A673 (cell line): ENCODE data around the gene PLXDC2. TPM values are rescaled to one million over a fixed set of nuclear protein-coding genes. Genes with fewer than 3 reads are reported as not detected.

Experiments
- BruUV-seq: library from RNA; stranded (reverse); fragments of 400-500 nt; replicated peaks from 2 replicates; lab custom pipeline; 2021; lab: Mats Ljungman, UMichigan
- CTCF ChIA-PET: fragments of 300-600 bp; sonication (Branson Sonifier 250); formaldehyde crosslinking; loops from one replicate; lab custom pipeline; 2022; ENCODE audit warnings: antibody characterized with exemption; lab: Charles Lee
- POLR2A ChIA-PET: fragments of 300-600 bp; sonication (Branson Sonifier 250); formaldehyde crosslinking; loops from one replicate; lab custom pipeline; 2022; ENCODE audit warnings: antibody characterized with exemption; ENCODE audit not compliant: low non-redundant PET; lab: Charles Lee
- DNase-seq: peaks from one replicate; pipeline ENCODE4 v3.0.0-alpha.2; 2015; ENCODE audit warnings: low spot score
- H3K27ac ChIP-seq: fragments of 200-600 bp; sonication (generic); 2 replicates; pipeline ENCODE4 v1.5.1; 2016; ENCODE audit warnings: mixed run types, low read depth, mild to moderate bottlenecking, mixed read lengths, antibody characterized with exemption, low read length; ENCODE audit not compliant: poor library complexity, severe bottlenecking
- H3K27me3 ChIP-seq: fragments of 200-600 bp; sonication (generic); replicated peaks from 2 replicates; pipeline ENCODE4 v1.6.1; 2017; ENCODE audit warnings: mixed run types, low read depth, mild to moderate bottlenecking, mixed read lengths, antibody characterized with exemption, low read length; ENCODE audit not compliant: insufficient read depth, poor library complexity
- H3K36me3 ChIP-seq: fragments of 200-600 bp; sonication (generic); 2 replicates; pipeline ENCODE4 v1.6.1; 2016; ENCODE audit warnings: mixed run types, mild to moderate bottlenecking, mixed read lengths, antibody characterized with exemption, low read length; ENCODE audit not compliant: insufficient read depth, poor library complexity, severe bottlenecking
- H3K4me1 ChIP-seq: fragments of 200-600 bp; sonication (generic); 2 replicates; pipeline ENCODE4 v1.6.1; 2017; ENCODE audit warnings: mixed run types, mild to moderate bottlenecking, mixed read lengths, antibody characterized with exemption, low read length; ENCODE audit not compliant: insufficient read depth, poor library complexity, severe bottlenecking
- H3K4me3 ChIP-seq: fragments of 200-600 bp; sonication (generic); 2 replicates; pipeline ENCODE4 v1.5.1; 2016; ENCODE audit warnings: low read depth, mixed run types, mild to moderate bottlenecking, mixed read lengths, low read length; ENCODE audit not compliant: poor library complexity, severe bottlenecking
- H3K9me3 ChIP-seq: fragments of 200-600 bp; sonication (generic); 2 replicates; pipeline ENCODE4 v1.6.1; 2016; ENCODE audit warnings: mixed run types, low read depth, mild to moderate bottlenecking, mixed read lengths, antibody characterized with exemption, low read length; ENCODE audit not compliant: poor library complexity, severe bottlenecking
- EZH2 ChIP-seq: fragments of 200-600 bp; sonication (generic); IDR thresholded peaks from 2 replicates; pipeline ENCODE4 v1.6.1; 2017; ENCODE audit warnings: borderline replicate concordance, low read depth, mild to moderate bottlenecking, mixed read lengths, antibody characterized with exemption, low read length; ENCODE audit not compliant: poor library complexity, severe bottlenecking
- intact Hi-C: fragments of 100-400 bp; cut with micrococcal nuclease; formaldehyde crosslinking; loops from one replicate; pipeline ENCODE4 v1.10.0; 2022; ENCODE audit not compliant: unreplicated experiment
- total RNA-seq: library from RNA; stranded (reverse); gene quantifications from 2 replicates; pipeline ENCODE4 v1.2.3, GENCODE V29; 2021
- TF ChIP-seq, protein P1 (sequence below): fragments of 300-800, 200-600 bp; sonication (generic); conservative IDR thresholded peaks from 2 replicates; pipeline ENCODE4 v1.5.1; 2017; ENCODE audit warnings: low read depth, mild to moderate bottlenecking, antibody characterized with exemption, low read length, moderate library complexity, mixed read lengths

The PLXDC2 gene
- total RNA-seq, 1 experiment from 2014 or later, result 74.8 TPM

DNA sequence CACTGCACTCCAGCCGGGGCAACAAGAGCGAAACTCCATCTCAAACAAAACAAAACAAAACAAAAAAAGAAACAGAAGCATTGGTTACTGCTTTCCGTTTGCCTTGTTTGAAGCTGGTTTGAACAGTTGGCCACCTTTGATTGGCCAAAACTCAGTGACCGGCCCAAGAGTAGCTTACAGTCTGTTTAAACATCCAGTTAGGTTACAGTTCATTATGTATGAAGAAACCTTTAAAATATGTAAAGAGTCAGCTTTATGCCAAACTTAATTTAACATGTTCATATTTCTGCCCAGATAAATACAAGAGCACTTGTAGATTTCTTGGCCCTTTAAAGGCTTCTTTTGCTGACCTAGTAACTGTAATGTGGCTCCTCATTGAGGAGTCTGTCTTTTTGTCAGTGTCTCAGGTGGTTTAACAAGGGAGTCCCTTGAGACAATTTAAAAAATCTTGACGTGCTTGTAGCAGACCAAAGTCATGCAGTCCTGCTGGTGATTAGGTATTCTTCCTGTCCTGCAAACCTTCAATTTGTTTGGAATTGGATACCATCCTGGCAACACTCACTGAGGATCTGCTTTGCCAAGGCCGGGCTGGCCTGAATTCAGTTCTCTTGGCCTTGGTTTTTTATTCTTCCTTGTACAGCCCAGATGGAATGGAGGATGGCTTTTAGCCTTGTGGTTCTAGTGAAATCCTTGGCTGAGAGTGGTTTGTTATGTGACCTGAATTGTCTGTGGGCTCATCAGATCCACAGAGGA is 128.9 kb downstream of the PLXDC2 start:
- CTCF ChIA-PET, result no interaction called here
- H3K27ac ChIP-seq, result no peak overlapping the region
- DNase-seq, result no peak
- no TSS peak for BruUV-seq
- H3K27me3 ChIP-seq, result no peaks in the 10 kb centered on the region
- POLR2A ChIA-PET, result no interaction called here
- no peaks in the 10 kb centered on the region for H3K9me3 ChIP-seq
- TF ChIP-seq, protein P1, sequence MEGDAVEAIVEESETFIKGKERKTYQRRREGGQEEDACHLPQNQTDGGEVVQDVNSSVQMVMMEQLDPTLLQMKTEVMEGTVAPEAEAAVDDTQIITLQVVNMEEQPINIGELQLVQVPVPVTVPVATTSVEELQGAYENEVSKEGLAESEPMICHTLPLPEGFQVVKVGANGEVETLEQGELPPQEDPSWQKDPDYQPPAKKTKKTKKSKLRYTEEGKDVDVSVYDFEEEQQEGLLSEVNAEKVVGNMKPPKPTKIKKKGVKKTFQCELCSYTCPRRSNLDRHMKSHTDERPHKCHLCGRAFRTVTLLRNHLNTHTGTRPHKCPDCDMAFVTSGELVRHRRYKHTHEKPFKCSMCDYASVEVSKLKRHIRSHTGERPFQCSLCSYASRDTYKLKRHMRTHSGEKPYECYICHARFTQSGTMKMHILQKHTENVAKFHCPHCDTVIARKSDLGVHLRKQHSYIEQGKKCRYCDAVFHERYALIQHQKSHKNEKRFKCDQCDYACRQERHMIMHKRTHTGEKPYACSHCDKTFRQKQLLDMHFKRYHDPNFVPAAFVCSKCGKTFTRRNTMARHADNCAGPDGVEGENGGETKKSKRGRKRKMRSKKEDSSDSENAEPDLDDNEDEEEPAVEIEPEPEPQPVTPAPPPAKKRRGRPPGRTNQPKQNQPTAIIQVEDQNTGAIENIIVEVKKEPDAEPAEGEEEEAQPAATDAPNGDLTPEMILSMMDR, result no peak
- no peaks in the 10 kb centered on the region for H3K36me3 ChIP-seq
- peaks cover 26% of the 10 kb centered on the region for H3K4me1 ChIP-seq
- intact Hi-C loops, result no loop called here
- H3K4me3 ChIP-seq, result no peak overlapping the region

DNA sequence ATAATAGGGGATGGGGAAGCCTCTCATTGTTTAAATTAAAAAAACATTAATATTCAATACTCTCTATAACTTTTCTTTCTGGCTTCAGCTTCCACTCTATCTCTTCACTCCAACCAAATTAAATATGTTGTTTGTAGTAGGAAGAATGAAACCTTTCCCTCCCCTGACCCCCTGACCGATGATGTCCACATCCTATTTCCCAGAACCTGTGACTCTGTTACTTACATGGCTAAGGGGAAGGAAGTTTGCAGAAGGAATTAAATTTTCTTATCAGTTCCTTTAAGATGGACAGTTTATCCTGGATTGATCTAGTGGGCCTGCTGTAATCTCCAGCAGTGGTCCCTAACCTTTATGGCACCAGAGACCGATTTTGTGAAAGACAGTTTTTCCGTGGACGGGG is 130.0 kb downstream of the PLXDC2 start:
- ChIA-PET POLR2A (no interaction called here), CTCF (no interaction called here)
- TF ChIP-seq EZH2, result no peak
- TF ChIP-seq, protein P1, result no peak
- no peak overlapping the region for H3K4me3 ChIP-seq
- BruUV-seq, result no TSS peak
- intact Hi-C loops, result no loop called here
- peaks cover 17% of the 10 kb centered on the region for H3K4me1 ChIP-seq
- DNase-seq, result no peak
- no peak overlapping the region for H3K27ac ChIP-seq
- H3K9me3 ChIP-seq, result no peaks in the 10 kb centered on the region
- H3K36me3 ChIP-seq, result no peaks in the 10 kb centered on the region
- no peaks in the 10 kb centered on the region for H3K27me3 ChIP-seq

DNA sequence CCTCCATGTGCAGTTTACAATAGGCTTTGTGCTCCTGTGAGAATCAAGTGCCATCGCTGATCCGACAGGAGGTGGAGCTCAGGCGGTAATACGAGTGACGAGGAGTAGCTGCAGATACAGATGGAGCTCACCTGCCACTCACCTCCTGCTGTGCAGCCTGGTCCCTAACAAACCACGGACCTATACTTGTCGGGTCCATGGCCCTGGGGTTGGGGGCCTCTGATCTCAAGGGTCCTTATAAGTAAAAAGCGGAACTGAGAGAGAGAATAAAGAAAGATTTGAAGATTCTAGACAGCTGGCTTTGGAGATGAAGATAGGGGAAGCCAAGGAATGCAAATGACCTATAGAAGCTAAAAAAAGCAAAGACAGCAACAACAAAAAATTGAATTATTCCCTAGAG is 130.6 kb downstream of the PLXDC2 start:
- Histone ChIP-seq H3K4me3 (no peak overlapping the region), H3K27me3 (no peaks in the 10 kb centered on the region), H3K9me3 (no peaks in the 10 kb centered on the region), H3K4me1 (peaks cover 15% of the 10 kb centered on the region), H3K27ac (peak overlapping the region; percentile 26), H3K36me3 (no peaks in the 10 kb centered on the region)
- ChIA-PET CTCF (no interaction called here), POLR2A (no interaction called here)
- no peak for TF ChIP-seq EZH2
- TF ChIP-seq, protein P1, result no peak
- BruUV-seq, result no TSS peak
- DNase-seq, result no peak
- intact Hi-C loops, result no loop called here
